Ovary (tissue), 9 donors: ENCODE measurements around the gene DNAH6. TPM values are rescaled to one million over a fixed set of nuclear protein-coding genes. Genes with fewer than 3 reads are reported as not detected.

Experiments
- DNase-seq, 5 donors: peaks; one replicate each; pipeline ENCODE4 v3.0.0-alpha.2; 2019 to 2020
- H3K27ac ChIP-seq, 2 donors: fragments of 200-600 bp; one replicate each; pipeline versions ENCODE4 v1.5.1 to v1.8.0; 2019 to 2022
- H3K27me3 ChIP-seq: fragments of 200-600 bp; one replicate; pipeline ENCODE4 v1.8.0; 2022
- H3K36me3 ChIP-seq: fragments of 200-600 bp; sonication (generic); one replicate; pipeline ENCODE4 v1.5.1; 2019
- H3K4me1 ChIP-seq: one replicate; pipeline ENCODE4 v1.8.1; 2013; ENCODE audit warnings: mild to moderate bottlenecking, moderate library complexity; ENCODE audit not compliant: insufficient read depth
- H3K4me3 ChIP-seq: fragments of 200-600 bp; sonication (generic); one replicate; pipeline ENCODE4 v1.5.1; 2017
- H3K9me3 ChIP-seq, 2 donors: fragments of 200-600 bp in 1 of 2; sonication (generic) in 1 of 2; one replicate each; pipeline versions ENCODE4 v1.5.1 to v1.8.1; 2013 to 2019; ENCODE audit warnings: mild to moderate bottlenecking in 1 of 2, moderate library complexity in 1 of 2
- EP300 ChIP-seq: sonication (generic); formaldehyde crosslinking; IDR thresholded peaks from one replicate; pipeline ENCODE4 v1.6.1; 2017; ENCODE audit warnings: antibody characterized with exemption
- POLR2A ChIP-seq: fragments of 450-650 bp; IDR thresholded peaks from one replicate; pipeline ENCODE4 v1.6.1; 2017; ENCODE audit warnings: antibody characterized with exemption, mild to moderate bottlenecking, moderate library complexity
- WGBS, 3 donors: extraction: QIAGEN DNeasy Blood & Tissue Kit in 1 of 3; methylation state at CpG; one replicate each; pipeline versions ENCODE4 v1.1.5 to v1.1.7; 2013 to 2017; 5-methylcytosine and 5-hydroxymethylcytosine counted together
- intact Hi-C, 4 donors: fragments of 100-400 bp; cut with DNase I; formaldehyde crosslinking; loops; one replicate each; pipeline versions ENCODE4 v1.11.0 to v1.15.1; 2022 to 2023
- polyA plus RNA-seq, 2 donors: library from polyadenylated mRNA; stranded (reverse); fragments of 200-250 nt in 1 of 2; fragments of 350-450 nt in 1 of 2; fragmentation: Illumina TruSeq in 1 of 2; extraction: RNeasy Lipid Tissue Mini Kit (QIAGEN cat#74804) in 1 of 2; gene quantifications; one replicate each; pipeline ENCODE4 v1.2.3, GENCODE V29; 2013 to 2014
- total RNA-seq, 7 donors: library from RNA; depleted of rRNA in 2 of 7; stranded (reverse); fragments of >200 nt in 2 of 7; fragmentation: NEBNext Ultra II Directional in 3 of 7; extraction: Animal tissue kit (Norgen Biotek cat#: 25700) in 3 of 7; gene quantifications; one replicate each; pipeline versions ENCODE4 v1.1.0 to v1.2.4, GENCODE V29; 2016 to 2023
- TF ChIP-seq, protein P1 (sequence below), 3 donors: fragments of 450-650 bp in 2 of 3; fragments of 200-600 bp in 1 of 3; IDR thresholded peaks; one replicate each; pipeline versions ENCODE4 v1.5.1 to v1.8.0; 2016 to 2022; ENCODE audit warnings: antibody characterized with exemption in 3 of 3, mild to moderate bottlenecking in 1 of 3
- donor health status: DM: no; HTN: no; CAD: no; lungs with moderate emphysema.
- donor health status: DM: no; HTN: no; CAD: no.
- donor health status: Bipolar disorder and iron deficiency.
- donor health status: DM: yes; HTN: yes; CAD: no.
- donor health status: DM: no; HTN: no; CAD: no.
- donor health status: DM: yes; HTN: yes; CAD: no.

DNAH6 gene
- total and polyA plus RNA-seq, 9 donors = 0.42 to 14.0 (median 2.4) TPM

DNA sequence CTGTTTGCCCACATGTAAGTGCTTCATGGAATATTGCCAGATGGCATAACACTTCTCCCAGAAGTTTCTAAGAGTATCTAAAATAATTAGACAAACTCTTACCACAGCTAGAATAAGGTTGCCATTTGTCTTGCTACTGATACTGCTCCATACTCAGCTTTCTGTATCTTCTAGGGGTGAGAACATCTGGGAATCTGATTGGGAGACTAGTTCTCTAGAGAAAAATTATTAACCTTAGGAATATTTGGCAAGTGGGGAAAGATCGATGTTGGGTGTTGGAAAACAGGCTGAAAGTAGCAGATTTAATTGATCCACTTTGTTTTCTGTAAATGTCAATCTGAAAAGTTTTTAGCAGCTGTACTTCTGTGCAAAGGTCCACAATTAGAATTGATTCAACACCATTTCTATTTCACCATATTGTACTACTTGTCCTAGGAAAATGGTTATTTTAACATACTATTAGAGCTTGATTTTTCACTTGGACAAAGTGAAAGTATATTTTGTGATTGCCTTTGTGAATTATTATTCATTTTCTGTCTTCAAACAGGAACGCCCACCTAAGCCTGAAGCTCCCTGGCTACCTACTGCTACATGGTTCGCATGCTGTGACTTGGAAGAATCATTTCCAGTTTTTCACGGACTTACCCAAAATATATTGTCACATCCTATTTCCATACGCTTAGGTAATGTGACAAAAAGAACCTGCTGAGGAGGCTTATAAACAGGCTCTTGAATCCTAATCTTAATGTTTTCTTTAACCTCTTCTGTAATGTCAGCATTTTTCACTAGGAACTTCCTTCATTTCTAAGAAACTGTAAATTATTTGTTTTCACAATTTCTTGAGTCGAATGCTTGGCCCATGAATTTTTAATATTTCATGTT, 216.8 kb downstream of the DNAH6 start:
- Histone ChIP-seq H3K9me3 (no peaks in the 10 kb centered on the region), H3K36me3 (no peaks in the 10 kb centered on the region), H3K27me3 (no peaks in the 10 kb centered on the region), H3K4me1 (no peaks in the 10 kb centered on the region), H3K4me3 (no peak overlapping the region), H3K27ac (no peak overlapping the region)
- TF ChIP-seq POLR2A (no peak), EP300 (no peak)
- TF ChIP-seq, protein P1, sequence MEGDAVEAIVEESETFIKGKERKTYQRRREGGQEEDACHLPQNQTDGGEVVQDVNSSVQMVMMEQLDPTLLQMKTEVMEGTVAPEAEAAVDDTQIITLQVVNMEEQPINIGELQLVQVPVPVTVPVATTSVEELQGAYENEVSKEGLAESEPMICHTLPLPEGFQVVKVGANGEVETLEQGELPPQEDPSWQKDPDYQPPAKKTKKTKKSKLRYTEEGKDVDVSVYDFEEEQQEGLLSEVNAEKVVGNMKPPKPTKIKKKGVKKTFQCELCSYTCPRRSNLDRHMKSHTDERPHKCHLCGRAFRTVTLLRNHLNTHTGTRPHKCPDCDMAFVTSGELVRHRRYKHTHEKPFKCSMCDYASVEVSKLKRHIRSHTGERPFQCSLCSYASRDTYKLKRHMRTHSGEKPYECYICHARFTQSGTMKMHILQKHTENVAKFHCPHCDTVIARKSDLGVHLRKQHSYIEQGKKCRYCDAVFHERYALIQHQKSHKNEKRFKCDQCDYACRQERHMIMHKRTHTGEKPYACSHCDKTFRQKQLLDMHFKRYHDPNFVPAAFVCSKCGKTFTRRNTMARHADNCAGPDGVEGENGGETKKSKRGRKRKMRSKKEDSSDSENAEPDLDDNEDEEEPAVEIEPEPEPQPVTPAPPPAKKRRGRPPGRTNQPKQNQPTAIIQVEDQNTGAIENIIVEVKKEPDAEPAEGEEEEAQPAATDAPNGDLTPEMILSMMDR (IDR thresholded peaks at IDR 0.05) = no peak
- 62 to 65% (median 62%) methylated on average over 6 of the region's 6 CpGs for WGBS, 3 donors
- intact Hi-C loops = no loop called here
- DNase-seq = no peak

GRCh38 chr2:84735389-84735788, 219.1 kb downstream of the DNAH6 start:
- DNase-seq = no peak
- Histone ChIP-seq H3K9me3 (no peaks in the 10 kb centered on the region), H3K36me3 (no peaks in the 10 kb centered on the region), H3K4me1 (no peaks in the 10 kb centered on the region), H3K27ac (no peak overlapping the region), H3K4me3 (no peak overlapping the region), H3K27me3 (no peaks in the 10 kb centered on the region)
- TF ChIP-seq POLR2A = no peak
- TF ChIP-seq, protein P1 (IDR thresholded peaks at IDR 0.05) = no peak
- no peak for TF ChIP-seq EP300
- intact Hi-C loops = no loop called here
- 88 to 95% (median 91%) methylated on average over 1 of the region's 1 CpG for WGBS, 3 donors

- TF ChIP-seq POLR2A (no peak), EP300 (no peak)
- TF ChIP-seq, protein P1 (IDR thresholded peaks at IDR 0.05) = no peak
- no peak for DNase-seq
- Histone ChIP-seq H3K36me3 (no peaks in the 10 kb centered on the region), H3K27ac (no peak overlapping the region), H3K4me3 (no peak overlapping the region), H3K9me3 (no peaks in the 10 kb centered on the region), H3K27me3 (no peaks in the 10 kb centered on the region), H3K4me1 (no peaks in the 10 kb centered on the region)
- intact Hi-C loops = no loop called here
- WGBS, 3 donors = 77 to 91% (median 83%) methylated on average over 3 of the region's 3 CpGs
Measured at GRCh38 chr2:84741182-84741822, 225.0 kb downstream of the DNAH6 start.

GRCh38 chr2:84748341-84748740, 232.0 kb downstream of the DNAH6 start:
- no peaks in the 10 kb centered on the region for H3K4me1 ChIP-seq
- H3K9me3 ChIP-seq = no peaks in the 10 kb centered on the region
- no peaks in the 10 kb centered on the region for H3K27me3 ChIP-seq
- TF ChIP-seq, protein P1 (IDR thresholded peaks at IDR 0.05) = no peak
- no peak for TF ChIP-seq EP300
- TF ChIP-seq POLR2A = no peak
- no peak for DNase-seq
- no peaks in the 10 kb centered on the region for H3K36me3 ChIP-seq
- intact Hi-C loops = no loop called here
- H3K4me3 ChIP-seq = no peak overlapping the region
- H3K27ac ChIP-seq = no peak overlapping the region
